Activated CD4-positive, CD25-positive, alpha-beta regulatory T cell treated with anti-CD3 and anti-CD28 coated beads, Interleukin-2, amount 50 U/mL, for 16 hours (primary cell): ENCODE results near the gene GPSM1.

Source experiments
- DNase-seq: peaks from one replicate; pipeline ENCODE4 v3.0.0-alpha.2; 2020; ENCODE audit warnings: low read depth, low spot score

The GPSM1 gene

DNA sequence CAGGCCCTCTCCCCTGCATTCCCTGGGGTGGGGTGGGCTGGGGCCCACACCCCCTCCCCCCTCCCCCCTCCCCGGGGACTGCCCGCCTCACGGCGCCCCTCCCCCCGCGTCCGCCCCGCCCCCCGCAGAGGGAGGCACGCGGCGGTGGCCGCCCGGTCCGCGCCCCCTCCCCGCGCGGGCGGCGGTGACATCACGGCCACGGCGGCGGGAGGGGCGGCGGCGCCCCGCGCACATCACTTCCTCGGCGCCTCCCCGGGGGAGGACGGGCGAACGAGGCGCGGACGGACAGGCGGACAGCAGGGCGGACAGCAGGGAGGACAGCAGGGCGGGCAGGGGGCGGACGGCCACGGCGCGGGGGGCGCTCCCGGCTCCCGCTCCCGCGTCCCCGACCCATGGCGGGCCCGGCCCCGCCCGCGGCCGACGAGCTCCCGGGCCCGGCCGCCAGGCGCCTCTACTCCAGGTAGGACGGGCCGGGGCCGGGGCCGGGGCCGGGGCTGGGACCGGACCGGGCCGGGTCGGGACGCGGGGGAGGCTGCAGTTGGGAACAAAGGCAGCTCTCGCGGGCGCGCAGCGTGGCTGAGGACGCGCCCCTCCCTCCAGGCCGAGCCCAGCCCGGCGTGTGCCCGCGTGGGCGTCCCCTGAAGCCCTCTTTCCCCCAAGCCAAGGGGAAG is at the start of gene GPSM1:
Gene GPSM1 (plus strand): TSS at position 236 of the 671 bp plus-strand sequence. CDS start 157 bp downstream, at position 393.
- no peak for DNase-seq

- no peak for DNase-seq
Measured at GRCh38 chr9:136277746-136278145, 49.6 kb upstream of the GPSM1 start.

- DNase-seq: no peak
Measured at GRCh38 chr9:136278221-136278620, 49.1 kb upstream of the GPSM1 start.

DNA sequence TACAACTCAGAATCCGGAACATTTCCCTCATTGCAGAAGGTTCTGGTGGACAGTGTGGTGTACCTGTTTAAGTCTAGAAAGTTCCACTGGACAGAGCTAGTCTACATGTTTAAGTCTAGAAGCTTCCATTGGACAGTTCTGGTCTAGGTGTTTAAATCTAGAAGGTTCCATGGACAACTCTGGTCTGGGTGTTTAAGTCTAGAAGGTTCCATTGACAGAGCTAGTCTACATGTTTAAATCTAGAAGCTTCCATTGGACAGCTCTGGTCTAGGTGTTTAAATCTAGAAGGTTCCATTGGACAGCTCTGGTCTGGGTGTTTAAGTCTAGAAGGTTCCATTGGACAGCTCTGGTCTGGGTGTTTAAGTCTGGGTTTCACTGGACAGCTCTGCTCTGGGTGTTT is 48.4 kb upstream of the GPSM1 start:
- no peak for DNase-seq

- DNase-seq: no peak
Measured at GRCh38 chr9:136279471-136279870, 47.9 kb upstream of the GPSM1 start.

- DNase-seq: no peak
Measured at GRCh38 chr9:136280535-136281315, 46.6 kb upstream of the GPSM1 start.

DNA sequence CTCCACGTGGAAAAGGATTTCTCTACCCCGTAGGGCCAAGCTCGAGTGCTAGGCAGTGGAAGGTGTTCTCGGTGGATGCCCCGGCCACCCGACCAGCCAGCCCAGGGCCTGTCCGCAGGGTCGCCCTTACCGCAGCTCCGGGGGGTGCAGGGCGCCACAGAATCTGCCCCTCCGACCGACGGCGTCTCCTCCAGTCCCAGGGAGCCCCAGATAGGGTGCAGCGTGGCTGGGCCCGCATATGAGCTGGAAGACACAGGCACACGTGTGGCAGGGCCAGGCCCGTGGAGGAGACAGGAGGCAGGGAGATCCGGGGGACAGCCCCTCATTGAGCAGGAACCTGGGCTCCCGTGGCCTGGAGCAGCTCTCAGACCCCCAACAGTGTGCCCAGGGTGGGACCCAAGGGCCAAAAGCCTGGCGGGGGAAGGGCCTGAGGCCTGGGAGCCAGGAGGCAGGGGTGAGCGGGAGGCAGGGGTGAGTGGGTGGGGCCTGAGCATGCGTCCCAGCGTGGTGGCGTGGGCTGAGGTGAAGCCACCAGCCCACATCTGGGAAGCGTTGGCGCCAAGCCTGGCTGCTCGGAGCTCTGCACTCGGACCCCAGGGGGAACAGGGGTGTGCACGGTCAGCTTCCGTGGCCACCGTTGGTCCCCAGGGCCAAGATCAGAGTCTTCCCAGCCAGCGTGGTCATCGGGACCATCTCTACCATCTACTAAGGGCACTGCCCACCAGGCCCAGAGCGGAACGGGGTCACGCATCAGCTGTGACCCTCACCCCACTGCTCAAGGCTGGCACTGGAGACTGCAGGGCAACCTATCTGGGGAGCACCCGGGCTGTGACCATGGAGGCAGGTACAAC is 45.7 kb upstream of the GPSM1 start:
- DNase-seq: no peak

DNA sequence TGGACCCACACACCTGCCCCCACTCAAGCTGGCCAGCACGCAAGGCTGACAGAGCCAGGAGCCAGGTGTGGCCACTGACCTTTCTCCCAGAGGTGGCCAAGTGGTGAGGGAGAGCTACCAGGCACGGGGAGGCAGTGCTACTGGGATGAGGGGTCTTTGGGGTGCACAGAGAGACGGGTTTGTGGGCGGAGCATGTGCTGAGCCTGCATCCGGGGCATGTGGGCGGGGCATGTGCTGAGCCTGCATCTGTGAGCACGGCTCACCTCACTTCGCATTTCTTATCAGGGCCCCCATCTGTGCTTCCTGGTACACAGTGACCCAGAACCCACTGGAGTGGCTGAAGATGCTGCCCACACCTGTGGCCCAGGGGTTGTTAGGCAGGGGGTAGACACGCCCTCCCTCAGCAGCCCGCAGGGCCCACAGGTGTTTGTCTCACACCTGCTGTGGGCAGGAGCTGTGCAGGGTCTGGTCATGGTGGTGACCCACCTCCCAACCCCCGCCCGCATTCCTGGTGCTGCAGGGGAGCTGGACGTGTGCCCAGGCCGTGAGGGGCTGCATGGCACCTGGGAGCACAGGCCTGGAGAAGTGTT is 45.0 kb upstream of the GPSM1 start:
- DNase-seq: no peak

DNA sequence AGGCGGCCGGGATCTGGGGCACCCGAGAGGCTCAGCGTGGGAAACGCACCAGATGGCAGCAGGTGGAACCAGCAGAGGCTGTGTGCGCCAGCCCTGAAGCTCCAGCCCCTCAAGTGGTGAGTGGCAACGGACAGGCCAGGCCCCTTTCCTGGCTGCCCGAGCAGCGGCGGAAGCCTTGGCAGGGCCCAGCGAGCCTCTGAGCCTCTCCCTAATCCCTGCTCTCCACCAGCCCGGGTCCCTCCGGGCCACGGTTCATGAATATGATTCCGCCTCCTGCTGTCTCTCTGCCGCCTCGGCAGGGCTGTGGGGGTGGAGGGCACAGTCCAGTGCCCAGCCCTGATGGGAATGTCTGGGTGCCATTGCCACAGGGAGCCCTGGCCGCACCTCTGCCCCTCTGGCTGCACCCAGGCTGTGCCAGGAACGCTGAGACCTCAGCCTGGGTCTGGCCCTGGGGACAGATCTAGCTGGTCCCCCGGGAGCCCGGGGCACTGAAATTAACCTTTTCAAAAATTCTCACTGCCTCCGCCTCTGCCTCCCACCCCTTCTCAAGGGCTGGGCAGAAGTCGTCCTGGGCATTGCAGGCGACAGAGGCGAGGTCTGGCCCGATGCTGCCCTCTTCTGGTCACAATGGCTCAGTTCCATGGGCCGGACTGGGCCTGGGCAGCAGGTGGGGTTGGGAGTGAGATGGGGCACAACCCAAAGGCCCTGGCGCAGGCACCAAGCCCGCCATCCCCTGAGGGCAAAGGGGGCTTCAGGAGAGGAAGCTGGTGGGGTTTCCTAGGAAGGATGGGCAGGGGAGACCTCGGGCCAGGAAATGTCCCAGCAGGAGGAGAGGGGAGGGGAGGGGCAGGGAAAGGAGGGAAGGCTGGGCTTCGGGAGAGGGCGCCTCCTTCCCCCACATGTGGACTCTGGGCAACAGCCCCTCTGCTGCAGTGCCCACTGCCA is 43.8 kb upstream of the GPSM1 start:
- peak; percentile 45 for DNase-seq

- no peak for DNase-seq
Measured at GRCh38 chr9:136284311-136284710, 43.0 kb upstream of the GPSM1 start.

GRCh38 chr9:136284951-136285350 is 42.4 kb upstream of the GPSM1 start:
- no peak for DNase-seq

DNA sequence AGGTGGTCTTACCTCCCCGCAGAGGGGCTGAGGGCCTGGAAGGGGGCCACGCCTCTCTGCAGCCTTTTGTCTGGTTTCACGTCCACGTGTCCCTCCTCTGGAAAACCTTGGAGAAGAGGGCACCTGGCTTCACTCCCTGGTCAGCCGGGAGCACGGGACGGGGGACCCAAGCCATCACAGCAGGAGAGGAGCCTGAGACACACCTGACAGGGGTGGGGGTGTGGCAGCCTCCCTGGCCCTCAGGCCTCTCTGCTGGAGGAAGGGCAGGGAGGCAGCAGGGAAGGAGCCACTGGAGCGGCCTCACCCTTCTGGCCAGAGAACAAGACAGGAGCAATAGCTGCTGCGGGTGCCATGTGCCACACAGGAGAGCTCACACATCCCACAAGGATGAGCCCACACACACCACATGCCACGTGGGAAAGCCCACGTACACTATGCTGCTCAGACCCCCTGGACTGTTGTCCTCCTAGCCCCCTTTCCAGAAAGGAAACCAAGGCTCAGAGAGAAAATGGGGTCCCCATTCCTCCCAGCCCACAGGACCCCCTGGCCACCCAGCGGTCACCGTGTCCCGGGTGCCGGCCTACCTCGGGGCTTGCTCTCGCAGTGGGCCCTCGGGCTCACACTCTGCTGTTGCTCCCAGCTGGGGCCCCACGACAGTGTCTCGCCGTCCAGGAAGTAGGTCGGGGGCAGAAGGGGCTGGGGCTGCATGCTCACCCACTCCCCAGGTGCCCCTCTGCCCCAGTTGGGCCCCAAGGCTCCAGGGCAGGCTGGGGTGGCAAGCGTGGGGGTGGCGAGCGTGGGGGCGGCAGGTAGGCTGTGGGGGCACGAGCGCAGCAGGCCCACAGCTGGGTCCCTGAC is 41.6 kb upstream of the GPSM1 start:
- DNase-seq: no peak

GRCh38 chr9:136286359-136286986 is 40.9 kb upstream of the GPSM1 start:
- no peak for DNase-seq

GRCh38 chr9:136286987-136287379 is 40.4 kb upstream of the GPSM1 start:
- no peak for DNase-seq

- no peak for DNase-seq
Measured at GRCh38 chr9:136287960-136288753, 39.2 kb upstream of the GPSM1 start.

- DNase-seq: no peak
Measured at GRCh38 chr9:136289651-136290507, 37.5 kb upstream of the GPSM1 start.

DNA sequence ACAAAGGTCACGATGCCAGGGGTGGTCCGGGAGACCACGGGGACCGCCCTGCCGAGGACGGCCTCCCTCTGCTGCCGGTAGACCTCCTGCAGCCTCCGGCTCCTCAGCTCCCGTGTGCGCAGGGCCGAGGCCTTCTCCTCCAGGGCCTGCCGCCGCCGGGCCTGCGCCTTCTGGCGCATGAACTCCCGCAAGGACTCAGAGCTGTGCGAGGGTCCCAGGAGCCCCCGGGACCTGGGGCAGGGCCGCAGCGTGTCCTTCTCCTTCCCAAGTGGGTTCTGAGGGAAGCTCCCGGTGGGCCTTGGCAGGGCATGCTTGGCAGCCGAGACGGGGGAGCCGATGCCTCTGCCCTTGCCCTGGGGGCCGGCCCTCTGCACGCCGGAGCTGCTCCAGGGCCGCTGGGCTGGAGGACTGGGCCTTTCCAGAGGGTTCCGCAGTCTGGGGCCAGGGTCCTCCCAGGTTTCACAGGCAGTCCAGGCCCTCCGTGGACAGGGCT is 36.8 kb upstream of the GPSM1 start:
- no peak for DNase-seq
